ENCODE measurements around the gene FER1L5. TPM values are rescaled to one million over a fixed set of nuclear protein-coding genes. Genes with fewer than 3 reads are reported as not detected.

The FER1L5 gene
- total RNA-seq, 1 donor from 2014 or later: 1.0 TPM

DNA sequence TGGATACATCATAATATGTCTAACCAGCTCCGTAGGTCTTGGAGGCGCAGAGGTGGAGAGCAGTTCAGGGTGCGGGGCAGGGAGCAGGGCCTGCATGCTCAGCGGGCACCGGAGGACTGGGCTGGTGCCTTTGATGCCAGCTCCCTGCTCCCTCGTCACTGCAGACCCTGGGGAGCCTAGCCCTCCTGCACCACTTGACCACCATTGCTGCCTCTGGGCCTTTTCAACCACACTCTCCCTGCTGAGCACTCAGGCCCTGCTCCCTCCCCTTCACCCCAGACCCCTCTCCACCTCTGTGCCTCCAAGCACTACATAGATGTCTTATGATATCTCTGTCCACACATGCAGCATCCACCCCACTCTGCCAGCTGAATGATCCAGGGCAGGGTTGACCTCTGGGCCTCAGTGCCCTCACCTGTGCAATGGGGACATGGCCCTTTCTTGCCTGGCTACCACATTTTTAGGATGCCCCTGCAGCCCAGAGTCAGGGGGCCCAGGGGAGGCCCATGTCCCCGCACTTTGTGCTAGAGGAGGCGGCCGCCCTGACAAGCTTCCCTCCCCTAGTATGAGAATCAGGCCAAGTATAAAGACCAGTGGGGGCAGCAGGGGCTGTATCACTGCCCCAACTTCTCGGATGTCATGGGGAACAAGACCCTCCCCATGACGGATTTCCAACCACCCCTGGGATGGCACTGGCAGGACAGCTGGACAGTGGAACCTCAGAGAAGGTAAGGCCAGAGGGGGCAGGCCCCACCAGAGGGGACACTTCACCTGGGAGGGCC is 46.3 kb downstream of the FER1L5 start:
- H3K4me3 Mint-ChIP-seq (ENCODE audit: unreplicated experiment): no peak overlapping the region
- H3K36me3 Mint-ChIP-seq (ENCODE audit: low read depth, unreplicated experiment): no peaks in the 10 kb centered on the region
- peaks cover 2% of the 10 kb centered on the region for H3K27me3 Mint-ChIP-seq (ENCODE audit: unreplicated experiment)
- H3K4me1 Mint-ChIP-seq (ENCODE audit: unreplicated experiment): no peaks in the 10 kb centered on the region
- no peaks in the 10 kb centered on the region for H3K9me3 Mint-ChIP-seq (ENCODE audit: unreplicated experiment)
- TF ChIP-seq, protein P1, sequence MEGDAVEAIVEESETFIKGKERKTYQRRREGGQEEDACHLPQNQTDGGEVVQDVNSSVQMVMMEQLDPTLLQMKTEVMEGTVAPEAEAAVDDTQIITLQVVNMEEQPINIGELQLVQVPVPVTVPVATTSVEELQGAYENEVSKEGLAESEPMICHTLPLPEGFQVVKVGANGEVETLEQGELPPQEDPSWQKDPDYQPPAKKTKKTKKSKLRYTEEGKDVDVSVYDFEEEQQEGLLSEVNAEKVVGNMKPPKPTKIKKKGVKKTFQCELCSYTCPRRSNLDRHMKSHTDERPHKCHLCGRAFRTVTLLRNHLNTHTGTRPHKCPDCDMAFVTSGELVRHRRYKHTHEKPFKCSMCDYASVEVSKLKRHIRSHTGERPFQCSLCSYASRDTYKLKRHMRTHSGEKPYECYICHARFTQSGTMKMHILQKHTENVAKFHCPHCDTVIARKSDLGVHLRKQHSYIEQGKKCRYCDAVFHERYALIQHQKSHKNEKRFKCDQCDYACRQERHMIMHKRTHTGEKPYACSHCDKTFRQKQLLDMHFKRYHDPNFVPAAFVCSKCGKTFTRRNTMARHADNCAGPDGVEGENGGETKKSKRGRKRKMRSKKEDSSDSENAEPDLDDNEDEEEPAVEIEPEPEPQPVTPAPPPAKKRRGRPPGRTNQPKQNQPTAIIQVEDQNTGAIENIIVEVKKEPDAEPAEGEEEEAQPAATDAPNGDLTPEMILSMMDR (IDR thresholded peaks at IDR 0.05; ENCODE audit: unreplicated experiment): no peak
- H3K27ac Mint-ChIP-seq (ENCODE audit: unreplicated experiment): no peak overlapping the region
- DNase-seq (ENCODE audit: low spot score): no peak

GRCh38 chr2:96689431-96689991 is 46.9 kb downstream of the FER1L5 start:
- no peak overlapping the region for H3K4me3 Mint-ChIP-seq (ENCODE audit: unreplicated experiment)
- no peak for DNase-seq (ENCODE audit: low spot score)

GRCh38 chr2:96690306-96691021 is 47.9 kb downstream of the FER1L5 start:
- DNase-seq (ENCODE audit: low spot score): no peak
- Mint-ChIP-seq H3K4me1 (ENCODE audit: unreplicated experiment) (peaks cover 4% of the 10 kb centered on the region), H3K9me3 (ENCODE audit: unreplicated experiment) (no peaks in the 10 kb centered on the region)

More at GRCh38 chr2:96689431-96689991, 46.9 kb downstream of the FER1L5 start:
- no peaks in the 10 kb centered on the region for H3K36me3 Mint-ChIP-seq (ENCODE audit: low read depth, unreplicated experiment)
- no peaks in the 10 kb centered on the region for H3K9me3 Mint-ChIP-seq (ENCODE audit: unreplicated experiment)
- peaks cover 4% of the 10 kb centered on the region for H3K4me1 Mint-ChIP-seq (ENCODE audit: unreplicated experiment)
- TF ChIP-seq, protein P1 (IDR thresholded peaks at IDR 0.05; ENCODE audit: unreplicated experiment): no peak
- no peak overlapping the region for H3K27ac Mint-ChIP-seq (ENCODE audit: unreplicated experiment)
- peaks cover 2% of the 10 kb centered on the region for H3K27me3 Mint-ChIP-seq (ENCODE audit: unreplicated experiment)

GRCh38 chr2:96691022-96691612 is 48.6 kb downstream of the FER1L5 start:
- peaks cover 2% of the 10 kb centered on the region for H3K27me3 Mint-ChIP-seq (ENCODE audit: unreplicated experiment)
- H3K9me3 Mint-ChIP-seq (ENCODE audit: unreplicated experiment): no peaks in the 10 kb centered on the region
- no peak for DNase-seq (ENCODE audit: low spot score)
- peaks cover 6% of the 10 kb centered on the region for H3K4me1 Mint-ChIP-seq (ENCODE audit: unreplicated experiment)
- no peak overlapping the region for H3K4me3 Mint-ChIP-seq (ENCODE audit: unreplicated experiment)
- H3K27ac Mint-ChIP-seq (ENCODE audit: unreplicated experiment): no peak overlapping the region
- TF ChIP-seq, protein P1 (IDR thresholded peaks at IDR 0.05; ENCODE audit: unreplicated experiment): no peak
- no peaks in the 10 kb centered on the region for H3K36me3 Mint-ChIP-seq (ENCODE audit: low read depth, unreplicated experiment)

More at GRCh38 chr2:96690306-96691021, 47.9 kb downstream of the FER1L5 start:
- H3K27ac Mint-ChIP-seq (ENCODE audit: unreplicated experiment): no peak overlapping the region
- peaks cover 2% of the 10 kb centered on the region for H3K27me3 Mint-ChIP-seq (ENCODE audit: unreplicated experiment)
- TF ChIP-seq, protein P1 (IDR thresholded peaks at IDR 0.05; ENCODE audit: unreplicated experiment): no peak
- H3K36me3 Mint-ChIP-seq (ENCODE audit: low read depth, unreplicated experiment): no peaks in the 10 kb centered on the region
- H3K4me3 Mint-ChIP-seq (ENCODE audit: unreplicated experiment): no peak overlapping the region
